Sigmoid colon (tissue), 7 donors: ENCODE data around the gene GNRH2. TPM values are rescaled to one million over a fixed set of nuclear protein-coding genes. Genes with fewer than 3 reads are reported as not detected.

ENCODE experiments used
- DNase-seq: peaks from one replicate; pipeline ENCODE4 v3.0.0-alpha.2; 2019
- H3K27ac ChIP-seq, 4 donors: fragments of 200-600 bp; sonication (generic); one replicate each; pipeline ENCODE4 v1.5.1; 2016 to 2019; ENCODE audit warnings: mild to moderate bottlenecking in 1 of 4
- H3K27me3 ChIP-seq, 3 donors: fragments of 200-600 bp; sonication (generic); one replicate each; pipeline ENCODE4 v1.5.1; 2019; ENCODE audit warnings: mild to moderate bottlenecking in 1 of 3
- H3K36me3 ChIP-seq, 4 donors: fragments of 200-600 bp; sonication (generic); one replicate each; pipeline ENCODE4 v1.5.1; 2016 to 2019
- H3K4me1 ChIP-seq, 4 donors: fragments of 200-600 bp; sonication (generic); one replicate each; pipeline ENCODE4 v1.5.1; 2017 to 2019
- H3K4me3 ChIP-seq, 4 donors: fragments of 200-600 bp; sonication (generic); one replicate each; pipeline ENCODE4 v1.5.1; 2017 to 2019; ENCODE audit warnings: mild to moderate bottlenecking in 2 of 4, moderate library complexity in 1 of 4
- H3K9me3 ChIP-seq, 4 donors: fragments of 200-600 bp in 3 of 4; sonication (generic) in 3 of 4; one replicate each; pipeline versions ENCODE4 v1.5.1 to v1.6.1; 2013 to 2019
- CTCF ChIP-seq, 4 experiments: fragments of 450-650 bp in 3 of 4; fragments of 200-600 bp in 1 of 4; IDR thresholded peaks; one replicate each; pipeline ENCODE4 v1.5.1; 2016 to 2019; ENCODE audit warnings: antibody characterized with exemption in 4 of 4, mild to moderate bottlenecking in 3 of 4, moderate library complexity in 2 of 4
- EP300 ChIP-seq, 4 donors: sonication (generic); formaldehyde crosslinking; IDR thresholded peaks; one replicate each; pipeline ENCODE4 v1.6.1; 2017; ENCODE audit warnings: antibody characterized with exemption in 4 of 4
- POLR2A ChIP-seq, 2 donors: fragments of 450-650 bp; IDR thresholded peaks; one replicate each; pipeline ENCODE4 v1.6.1; 2016; ENCODE audit warnings: antibody characterized with exemption in 2 of 2, mild to moderate bottlenecking in 2 of 2, moderate library complexity in 2 of 2
- POLR2AphosphoS5 ChIP-seq, 4 donors: sonication (generic); formaldehyde crosslinking; IDR thresholded peaks; one replicate each; pipeline ENCODE4 v1.6.1; 2017; ENCODE audit warnings: antibody characterized with exemption in 4 of 4
- WGBS, 2 donors: extraction: QIAGEN DNeasy Blood & Tissue Kit; methylation state at CpG; one replicate each; pipeline ENCODE4 v1.1.7; 2013; 5-methylcytosine and 5-hydroxymethylcytosine counted together
- intact Hi-C: fragments of 100-400 bp; cut with DNase I; formaldehyde crosslinking; loops from one replicate; pipeline ENCODE4 v1.15.1; 2023
- polyA plus RNA-seq, 3 donors: library from polyadenylated mRNA; stranded (reverse); fragments of 200-250 nt; gene quantifications; one replicate each; pipeline ENCODE4 v1.2.3, GENCODE V29; 2013
- total RNA-seq, 4 donors: library from RNA; depleted of rRNA; stranded (reverse); fragments of >200 nt; gene quantifications; one replicate each; pipeline ENCODE4 v1.1.0, GENCODE V29; 2016
- donor health status: healthy with polysubstance abuse.
- donor health status: Bipolar disorder and iron deficiency.
- donor health status: healthy.

GNRH2 gene
- total and polyA plus RNA-seq, 7 donors = 0.34 to 8.4 (median 1.6) TPM; not detected in 4

- H3K4me3 ChIP-seq = no peak overlapping the region
- no peak for TF ChIP-seq CTCF (IDR thresholded peaks at IDR 0.05)
- H3K36me3 ChIP-seq = peaks cover 13 to 53% (median 24%) of the 10 kb centered on the region in 4 donors
- DNase-seq = no peak
- H3K27ac ChIP-seq = no peak overlapping the region
- no peaks in the 10 kb centered on the region for H3K4me1 ChIP-seq
- no peaks in the 10 kb centered on the region for H3K9me3 ChIP-seq
- 89 to 96% methylated on average over 2 of the region's 2 CpGs for WGBS, 2 donors
- H3K27me3 ChIP-seq = no peaks in the 10 kb centered on the region
- intact Hi-C loops = loop anchor here (5.0 to 10.0 kb wide), 3 partner anchors 131 to 309 kb away; partner anchors contain the start of genes EBF4 and PTPRA
These were observed 40.0 kb upstream of the GNRH2 start for GRCh38 chr20:3003416-3003815.

- no peaks in the 10 kb centered on the region for H3K27me3 ChIP-seq
- 35 to 76% methylated on average over 1 of the region's 1 CpG for WGBS, 2 donors
- H3K27ac ChIP-seq = no peak overlapping the region
- no peak for DNase-seq
- no peak overlapping the region for H3K4me3 ChIP-seq
- no peaks in the 10 kb centered on the region for H3K4me1 ChIP-seq
- no peak for TF ChIP-seq CTCF (IDR thresholded peaks at IDR 0.05)
- TF ChIP-seq POLR2AphosphoS5 (IDR thresholded peaks at IDR 0.05) = no peak
- TF ChIP-seq EP300 (IDR thresholded peaks at IDR 0.05) = no peak
- no peak for TF ChIP-seq POLR2A (IDR thresholded peaks at IDR 0.05)
- H3K36me3 ChIP-seq = peaks cover 13 to 66% (median 20%) of the 10 kb centered on the region in 4 donors
- intact Hi-C loops = no loop called here
- H3K9me3 ChIP-seq = no peaks in the 10 kb centered on the region
These were observed 32.3 kb upstream of the GNRH2 start for GRCh38 chr20:3010985-3011723.

- no peaks in the 10 kb centered on the region for H3K27me3 ChIP-seq
These were observed 31.7 kb upstream of the GNRH2 start for GRCh38 chr20:3011752-3012151.

GRCh38 chr20:3013771-3014170 lies 29.7 kb upstream of the GNRH2 start:
- no peaks in the 10 kb centered on the region for H3K9me3 ChIP-seq
- no peak for TF ChIP-seq CTCF (IDR thresholded peaks at IDR 0.05)
- TF ChIP-seq POLR2AphosphoS5 (IDR thresholded peaks at IDR 0.05) = no peak
- TF ChIP-seq POLR2A (IDR thresholded peaks at IDR 0.05) = no peak
- TF ChIP-seq EP300 (IDR thresholded peaks at IDR 0.05) = no peak
- intact Hi-C loops = no loop called here
- WGBS, 2 donors = 98% methylated on average over 5 of the region's 5 CpGs
- H3K4me1 ChIP-seq = no peaks in the 10 kb centered on the region
- H3K27ac ChIP-seq = no peak overlapping the region
- no peaks in the 10 kb centered on the region for H3K27me3 ChIP-seq
- peaks cover 6 to 59% (median 11%) of the 10 kb centered on the region in 4 donors for H3K36me3 ChIP-seq
- H3K4me3 ChIP-seq = no peak overlapping the region
- DNase-seq = no peak

More at GRCh38 chr20:3011752-3012151, 31.7 kb upstream of the GNRH2 start:
- Histone ChIP-seq H3K36me3 (peaks cover 8 to 66% (median 19%) of the 10 kb centered on the region in 4 donors), H3K4me1 (no peaks in the 10 kb centered on the region), H3K9me3 (no peaks in the 10 kb centered on the region), H3K4me3 (no peak overlapping the region), H3K27ac (no peak overlapping the region)
- intact Hi-C loops = no loop called here
- DNase-seq = no peak
- TF ChIP-seq POLR2AphosphoS5 (IDR thresholded peaks at IDR 0.05) (no peak), EP300 (IDR thresholded peaks at IDR 0.05) (no peak), POLR2A (IDR thresholded peaks at IDR 0.05) (no peak), CTCF (IDR thresholded peaks at IDR 0.05) (no peak)
- WGBS, 2 donors = 85 to 96% methylated on average over 3 of the region's 3 CpGs
